HG02623 (cell line): Measurements from ENCODE around the gene YPEL1.
"Not testable (repeated sequence)": the region's sequence is repeated elsewhere in the genome, so short reads cannot be mapped to it uniquely, and the experiment has no call there.

Experiments
- ATAC-seq: cut with Tn5 transposase; IDR thresholded peaks from one replicate; pipeline ENCODE4 v1.9.1; 2021; ENCODE audit warnings: moderate library complexity; ENCODE audit not compliant: unreplicated experiment

Gene YPEL1

DNA sequence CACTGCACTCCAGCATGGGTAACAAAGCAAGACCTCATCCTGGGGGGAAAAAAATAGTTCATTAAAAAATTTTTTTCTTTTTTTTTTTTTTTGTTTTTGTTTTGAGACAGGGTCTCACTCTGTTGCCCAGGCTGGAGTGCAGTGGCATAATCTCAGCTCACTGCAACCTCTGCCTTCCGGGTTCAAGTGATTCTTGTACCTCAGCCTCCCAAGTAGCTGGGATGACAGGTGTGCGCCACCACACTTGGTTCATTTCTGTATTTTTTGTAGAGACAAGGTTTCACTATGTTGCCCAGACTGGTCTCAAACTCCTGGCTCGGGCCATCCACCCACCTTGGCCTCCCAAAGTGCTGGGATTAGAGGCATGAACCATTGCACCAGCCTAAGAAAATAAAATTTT is 11.1 kb downstream of the YPEL1 start:
- not testable (repeated sequence) for ATAC-seq

DNA sequence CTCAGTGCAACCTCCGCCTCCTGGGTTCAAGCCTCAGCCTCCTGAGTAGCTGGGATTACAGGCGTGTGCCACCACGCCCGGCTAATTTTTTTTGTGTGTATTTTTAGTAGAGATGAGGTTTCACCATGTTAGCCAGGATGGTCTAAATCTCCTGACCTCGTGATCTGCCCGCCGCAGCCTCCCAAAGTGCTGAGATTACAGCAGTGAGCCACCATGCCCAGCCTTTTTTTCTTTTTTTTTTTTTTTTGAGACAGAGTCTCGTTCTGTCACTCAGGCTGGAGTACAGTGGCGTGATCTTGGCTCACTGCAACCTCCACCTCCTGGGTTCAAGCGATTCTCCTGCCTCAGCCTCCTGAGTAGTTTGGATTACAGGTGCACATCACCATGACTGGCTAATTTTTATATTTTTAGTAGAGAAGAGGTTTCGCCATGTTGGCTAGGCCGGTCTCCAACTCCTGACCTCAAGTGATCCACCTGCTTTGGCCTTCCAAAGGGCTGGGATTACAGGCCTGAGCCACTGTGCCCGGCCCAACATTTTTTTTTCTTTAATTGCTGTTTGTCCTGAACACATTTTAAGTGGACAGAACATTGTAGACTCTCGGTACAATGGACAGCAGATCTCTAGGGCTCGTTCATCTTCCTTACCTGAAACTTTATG is 14.3 kb downstream of the YPEL1 start:
- ATAC-seq = not testable (repeated sequence)

DNA sequence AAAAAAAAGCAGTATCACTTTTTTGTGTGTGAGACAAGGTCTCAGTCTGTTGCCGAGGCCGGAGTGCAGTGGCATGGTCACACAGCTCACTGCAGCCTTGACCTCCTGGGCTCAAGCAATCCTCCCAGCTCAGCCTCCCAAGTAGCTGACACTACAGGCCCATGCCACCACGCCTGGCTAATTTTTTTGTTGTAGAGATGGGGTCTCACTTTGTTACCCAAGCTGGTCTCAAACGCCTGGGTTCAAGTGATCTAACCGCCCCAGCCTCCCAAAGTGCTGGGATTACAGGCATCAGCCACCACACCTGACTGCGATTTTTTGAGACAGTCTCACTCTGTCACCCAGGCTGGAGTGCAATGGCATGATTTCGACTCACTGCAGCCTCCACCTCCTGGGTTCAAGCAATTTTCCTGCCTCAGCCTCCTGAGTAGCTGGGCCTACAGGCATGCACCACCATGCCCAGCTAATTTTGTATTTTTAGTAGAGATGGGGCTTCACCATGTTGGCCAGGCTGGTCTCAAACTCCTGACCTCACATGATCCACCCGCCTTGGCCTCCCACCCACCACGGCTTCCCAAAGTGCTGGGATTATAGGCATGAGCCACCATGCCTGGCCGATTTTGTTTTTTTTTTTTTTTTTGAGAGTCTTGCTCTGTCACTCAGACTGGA is 15.3 kb downstream of the YPEL1 start:
- not testable (repeated sequence) for ATAC-seq

DNA sequence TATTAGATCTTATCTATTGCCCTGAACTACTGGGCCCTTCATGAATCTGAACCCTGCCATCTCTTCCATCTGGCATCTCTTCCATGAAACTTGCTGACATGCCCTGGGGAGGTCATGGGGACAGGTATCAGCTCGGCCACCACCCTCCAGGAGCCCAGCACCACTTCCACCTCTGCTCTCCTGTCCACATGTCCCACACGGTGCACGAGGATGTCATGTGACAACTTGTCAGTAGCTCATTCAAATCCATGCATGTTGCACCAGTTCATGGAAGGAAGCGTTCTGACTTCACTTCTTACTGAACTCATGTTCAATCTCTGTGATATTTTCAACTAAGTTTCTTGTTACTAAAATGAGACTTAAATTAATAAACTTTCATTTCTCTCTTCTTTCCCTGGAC is 16.6 kb downstream of the YPEL1 start:
- no peak for ATAC-seq

DNA sequence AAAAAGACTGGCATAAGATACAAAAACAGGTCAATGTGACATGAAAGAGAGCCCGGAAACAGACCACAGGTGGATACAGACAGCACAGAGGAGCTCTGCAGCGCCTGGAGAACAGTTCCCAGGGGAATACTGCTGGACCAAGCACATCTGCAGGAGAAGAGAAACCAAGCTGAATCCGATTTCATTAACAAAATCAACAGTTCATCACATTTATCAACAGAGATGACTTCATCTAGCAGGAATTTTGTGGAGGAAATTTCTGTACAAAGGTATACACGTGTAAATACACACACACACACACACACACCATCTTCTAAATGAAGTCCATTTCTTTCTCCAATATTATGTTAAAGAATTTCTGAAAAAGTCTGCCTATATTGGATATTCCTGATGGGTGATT is 17.1 kb downstream of the YPEL1 start:
- no peak for ATAC-seq

DNA sequence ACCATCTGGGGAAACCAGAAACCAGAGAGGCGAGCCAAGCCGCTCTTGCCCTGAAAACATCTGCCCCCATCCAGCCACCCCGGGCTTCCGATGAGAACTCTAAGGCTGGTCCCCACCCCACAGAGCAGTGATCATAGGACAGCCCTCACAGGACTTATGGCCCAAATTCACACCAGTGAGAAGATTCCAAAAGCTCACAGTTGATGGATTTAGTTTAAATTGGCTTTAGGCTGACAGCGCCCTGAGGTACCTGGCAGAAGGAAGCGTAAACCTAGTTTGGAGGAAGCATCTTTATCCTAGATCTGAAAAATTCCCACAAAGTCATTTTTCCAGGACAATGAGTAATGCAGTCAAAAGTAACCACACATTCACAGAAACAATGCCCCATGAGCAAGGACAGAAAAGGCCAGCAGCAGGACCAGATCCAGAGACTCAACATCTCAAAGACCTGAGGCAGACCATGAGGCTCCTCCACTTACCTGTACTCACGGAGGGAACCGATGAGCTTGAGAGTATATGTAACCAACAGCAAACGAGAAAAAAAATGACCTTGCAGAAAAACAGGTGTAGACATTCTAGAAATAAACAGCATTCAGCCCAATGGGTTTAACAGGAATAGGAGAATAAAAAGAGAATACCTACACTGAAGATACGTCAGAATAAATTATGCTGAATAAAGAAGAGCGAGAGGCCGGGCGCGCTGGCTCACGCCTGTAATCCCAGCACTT is 19.0 kb downstream of the YPEL1 start:
- not testable (repeated sequence) for ATAC-seq

DNA sequence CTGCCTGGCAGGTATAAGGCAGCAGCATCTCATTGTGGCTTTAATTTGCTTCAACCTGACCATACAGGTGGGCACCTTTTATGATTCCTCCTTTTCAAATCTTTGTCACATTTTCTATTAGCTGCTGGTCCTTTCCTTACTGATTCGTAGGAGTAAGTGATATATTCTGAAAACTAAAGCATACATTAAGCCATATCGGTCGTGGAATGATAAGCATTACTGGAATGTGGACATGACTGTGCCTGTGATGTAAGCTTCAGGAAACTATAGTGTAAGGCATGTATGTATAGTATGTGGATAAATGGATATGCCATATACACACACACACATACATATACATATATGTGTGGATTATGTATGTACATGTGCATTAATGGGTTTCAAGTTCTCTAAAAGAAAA is 20.8 kb downstream of the YPEL1 start:
- no peak for ATAC-seq

DNA sequence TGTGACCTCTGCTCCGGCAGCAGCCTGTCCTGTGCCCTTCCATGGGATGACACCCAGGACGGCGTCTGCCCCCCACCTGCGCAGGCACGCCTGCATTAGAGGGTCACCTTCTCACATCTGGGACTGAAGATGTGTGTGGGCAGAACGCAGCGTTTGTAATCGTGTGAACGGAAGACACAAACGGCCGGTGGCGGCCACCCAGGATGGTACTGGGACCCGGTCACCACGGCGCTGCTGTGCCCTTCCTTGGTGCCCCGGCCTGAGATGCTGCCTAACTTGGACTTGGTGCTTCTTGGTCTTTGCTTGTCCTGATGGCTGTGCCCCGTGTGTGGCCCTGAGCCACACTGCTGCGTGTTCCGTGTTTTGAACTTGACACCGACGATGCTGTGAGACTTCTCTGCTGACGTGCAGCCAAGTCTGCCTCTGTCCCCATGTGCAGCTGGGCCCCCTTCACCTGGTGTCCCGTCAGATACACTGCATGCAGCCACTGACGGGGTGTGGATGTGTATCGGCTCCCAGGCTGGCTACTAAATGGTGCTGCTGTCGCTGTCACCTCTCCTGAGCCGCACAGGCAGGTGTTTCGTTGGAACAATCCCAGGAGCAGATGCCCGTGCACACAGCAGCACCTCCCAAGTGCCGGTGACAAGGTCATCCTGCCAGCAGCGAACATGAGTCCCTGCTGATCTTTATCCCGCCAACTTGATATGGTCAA is 21.4 kb downstream of the YPEL1 start:
- no peak for ATAC-seq

DNA sequence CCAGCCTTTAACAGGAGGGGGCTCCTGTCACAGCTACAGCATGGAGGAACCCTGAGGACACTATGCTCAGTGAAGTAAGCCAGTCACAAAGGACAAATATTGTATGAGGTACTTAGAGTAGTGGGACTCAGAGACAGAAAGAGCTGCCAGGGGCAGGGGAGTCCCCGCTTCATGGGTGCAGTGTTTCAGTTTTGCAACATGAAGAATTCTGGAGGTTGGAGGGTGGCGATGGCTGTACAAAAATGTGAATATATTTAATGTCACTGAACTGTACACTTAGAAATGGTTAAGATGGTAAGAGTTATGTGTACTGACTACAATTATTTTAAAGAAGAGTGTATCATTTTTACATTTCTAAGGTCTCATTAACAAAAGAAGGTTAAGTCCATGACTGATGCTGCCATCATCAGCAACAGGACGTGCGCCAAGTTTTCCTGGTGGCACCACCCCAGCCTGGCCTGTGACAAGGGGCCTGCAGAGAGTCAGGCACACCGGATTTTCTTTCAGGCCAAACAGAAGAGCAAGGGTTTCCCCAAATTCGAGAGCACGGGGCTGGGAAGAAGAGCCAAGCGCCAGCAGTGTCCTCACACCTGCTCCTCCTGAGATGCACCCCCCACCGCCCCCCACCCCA is 22.1 kb downstream of the YPEL1 start:
- no peak for ATAC-seq

DNA sequence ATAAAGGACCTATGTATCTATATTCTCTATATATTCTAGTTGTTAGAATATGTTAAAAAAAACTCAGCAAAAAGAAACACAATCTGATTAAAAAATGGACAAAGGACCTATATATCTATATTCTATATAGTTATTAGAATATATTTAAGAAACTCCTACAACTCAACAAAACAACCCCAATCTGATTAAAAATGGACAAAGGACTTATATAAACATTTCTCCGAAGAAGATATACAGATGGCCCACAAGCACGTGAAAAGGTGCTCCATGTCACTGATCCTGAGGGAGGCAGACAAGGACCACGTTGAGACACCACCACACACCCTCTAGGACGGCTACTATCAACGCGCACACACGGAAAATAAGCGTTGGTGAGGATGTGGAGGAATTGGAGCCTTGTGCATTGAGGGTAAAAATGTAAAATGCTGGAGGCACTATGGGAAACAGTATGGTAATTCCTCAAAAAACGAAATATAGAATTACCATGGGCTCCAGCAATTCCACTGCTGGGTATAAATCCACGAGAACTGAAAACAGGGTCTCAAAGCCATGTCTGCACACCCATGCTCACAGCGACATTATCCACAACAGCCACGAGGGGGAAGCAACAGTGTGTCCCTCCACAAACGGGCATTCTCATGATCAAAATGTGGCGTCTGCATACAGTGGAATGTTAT is 22.7 kb downstream of the YPEL1 start:
- no peak for ATAC-seq

DNA sequence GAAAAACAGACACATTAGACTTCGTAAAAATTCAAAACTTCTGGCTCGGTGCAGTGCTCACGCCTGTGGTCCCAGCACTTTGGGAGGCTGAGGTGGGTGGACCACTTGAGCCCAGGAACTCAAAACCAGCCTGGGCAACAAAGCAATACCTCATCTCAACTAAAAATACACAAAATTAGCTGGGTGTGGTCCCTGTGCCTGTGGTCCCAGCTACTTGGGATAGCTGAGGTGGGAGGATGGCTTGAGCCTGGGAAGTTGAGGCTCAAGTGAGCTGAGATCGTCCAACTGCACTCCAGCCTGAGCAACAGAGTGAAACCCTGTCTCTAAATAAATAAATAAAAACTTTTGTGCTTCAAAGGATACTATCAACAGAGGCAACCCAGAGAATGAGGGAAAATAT is 23.7 kb downstream of the YPEL1 start:
- no peak for ATAC-seq

DNA sequence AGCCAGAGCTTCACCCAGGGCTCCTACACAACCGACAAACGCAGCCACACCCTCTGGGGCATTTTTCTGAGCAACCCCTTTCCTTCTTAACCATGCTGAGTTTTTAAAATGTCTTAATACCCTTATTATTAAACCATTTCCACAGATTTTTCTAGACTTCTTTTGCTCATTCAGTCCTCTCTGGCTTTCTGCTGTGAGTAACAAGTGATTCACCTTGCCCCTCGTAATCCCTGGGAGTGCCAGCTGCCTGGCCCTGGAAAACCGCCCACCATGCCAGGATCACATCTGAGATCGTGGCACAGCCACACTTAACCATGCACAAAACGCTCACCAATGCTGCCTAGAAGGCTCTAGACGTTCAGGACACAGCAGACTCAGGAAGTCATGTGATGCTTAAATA is 25.4 kb downstream of the YPEL1 start:
- no peak for ATAC-seq

DNA sequence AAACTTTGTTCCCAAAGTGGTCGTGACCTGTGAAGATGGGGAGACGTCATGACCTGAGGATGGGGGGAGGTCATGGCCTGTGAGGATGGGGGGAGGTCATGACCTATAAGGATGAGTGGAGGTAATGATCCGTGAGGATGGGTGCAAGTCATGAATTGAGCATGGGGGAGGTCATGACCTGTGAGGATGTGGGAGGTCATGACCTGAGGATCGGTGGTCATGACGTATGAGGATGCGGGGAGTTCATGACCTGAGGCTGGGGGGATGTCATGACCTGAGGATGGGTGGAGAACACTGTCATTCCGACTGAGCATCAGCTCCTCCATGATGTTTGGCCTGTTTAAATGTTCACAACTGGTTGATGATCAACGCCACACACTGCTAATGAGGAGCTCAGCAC is 25.9 kb downstream of the YPEL1 start:
- ATAC-seq = no peak

DNA sequence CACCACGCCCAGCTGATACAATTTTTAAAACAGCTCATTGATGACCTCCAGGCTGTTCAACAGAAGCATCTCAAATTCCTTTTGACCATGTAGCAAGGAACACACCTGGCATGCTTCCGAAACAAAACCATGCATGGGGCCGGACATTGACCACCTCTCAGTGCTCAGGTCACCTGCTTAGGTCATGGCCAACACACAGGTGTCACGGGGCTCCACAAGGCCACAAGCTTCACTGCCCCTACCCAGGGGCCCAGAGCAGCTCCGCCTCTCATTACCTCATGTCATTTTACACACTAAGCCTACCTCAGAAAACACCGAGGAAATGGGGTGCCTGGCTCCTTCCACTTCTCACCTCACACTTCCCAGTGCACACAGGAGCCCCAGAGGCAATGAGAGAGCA is 26.6 kb downstream of the YPEL1 start:
- ATAC-seq = no peak

DNA sequence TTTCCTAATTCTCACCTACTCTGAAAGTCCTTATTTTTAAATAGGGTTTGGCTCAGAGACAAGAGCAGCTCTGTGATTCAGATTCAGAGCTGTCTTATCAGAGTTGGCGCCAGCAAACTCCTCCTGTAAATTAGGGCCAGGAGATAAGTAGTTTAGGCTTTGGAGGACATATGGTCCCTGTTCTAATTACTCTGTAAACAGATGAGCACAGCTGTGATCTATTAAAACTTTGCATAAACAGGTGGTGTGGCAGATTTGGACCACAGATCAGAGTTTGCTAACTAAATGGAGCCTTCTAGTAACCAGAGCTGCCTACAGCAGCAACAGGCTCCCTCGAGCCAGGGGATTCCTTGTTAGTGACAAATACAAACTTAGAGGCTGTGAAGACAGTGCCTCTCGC is 27.9 kb downstream of the YPEL1 start:
- ATAC-seq = no peak

DNA sequence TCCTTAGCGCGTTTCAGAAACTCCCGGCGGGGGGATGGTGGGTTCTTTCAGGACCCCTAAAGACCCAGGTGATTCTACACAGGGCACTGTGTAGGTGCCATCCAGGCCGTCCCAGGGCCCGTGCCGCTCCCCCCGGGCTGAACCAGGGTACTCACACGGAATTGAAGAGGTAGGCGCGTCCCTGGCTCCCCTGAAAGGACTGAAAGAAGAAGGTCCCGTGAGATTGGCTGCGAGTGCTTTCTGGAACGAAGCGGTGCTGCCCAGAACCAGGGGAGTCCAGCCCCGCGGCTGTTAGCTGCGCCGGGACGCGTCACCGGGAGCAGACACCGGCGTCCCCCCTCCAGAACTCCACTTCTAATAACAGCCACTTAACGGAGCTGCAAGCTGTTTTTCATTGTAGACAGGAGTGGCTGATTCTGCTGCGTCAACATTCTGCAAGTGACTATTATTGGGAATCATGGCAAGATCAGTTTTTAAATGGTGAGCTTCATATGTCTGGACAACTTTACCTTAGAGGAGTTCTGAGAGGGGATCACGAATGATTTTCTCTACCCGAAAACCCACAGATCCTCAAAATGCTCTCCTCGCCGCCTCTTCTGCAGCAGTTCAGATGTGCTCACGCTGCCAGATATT is 31.8 kb downstream of the YPEL1 start:
- no peak for ATAC-seq

DNA sequence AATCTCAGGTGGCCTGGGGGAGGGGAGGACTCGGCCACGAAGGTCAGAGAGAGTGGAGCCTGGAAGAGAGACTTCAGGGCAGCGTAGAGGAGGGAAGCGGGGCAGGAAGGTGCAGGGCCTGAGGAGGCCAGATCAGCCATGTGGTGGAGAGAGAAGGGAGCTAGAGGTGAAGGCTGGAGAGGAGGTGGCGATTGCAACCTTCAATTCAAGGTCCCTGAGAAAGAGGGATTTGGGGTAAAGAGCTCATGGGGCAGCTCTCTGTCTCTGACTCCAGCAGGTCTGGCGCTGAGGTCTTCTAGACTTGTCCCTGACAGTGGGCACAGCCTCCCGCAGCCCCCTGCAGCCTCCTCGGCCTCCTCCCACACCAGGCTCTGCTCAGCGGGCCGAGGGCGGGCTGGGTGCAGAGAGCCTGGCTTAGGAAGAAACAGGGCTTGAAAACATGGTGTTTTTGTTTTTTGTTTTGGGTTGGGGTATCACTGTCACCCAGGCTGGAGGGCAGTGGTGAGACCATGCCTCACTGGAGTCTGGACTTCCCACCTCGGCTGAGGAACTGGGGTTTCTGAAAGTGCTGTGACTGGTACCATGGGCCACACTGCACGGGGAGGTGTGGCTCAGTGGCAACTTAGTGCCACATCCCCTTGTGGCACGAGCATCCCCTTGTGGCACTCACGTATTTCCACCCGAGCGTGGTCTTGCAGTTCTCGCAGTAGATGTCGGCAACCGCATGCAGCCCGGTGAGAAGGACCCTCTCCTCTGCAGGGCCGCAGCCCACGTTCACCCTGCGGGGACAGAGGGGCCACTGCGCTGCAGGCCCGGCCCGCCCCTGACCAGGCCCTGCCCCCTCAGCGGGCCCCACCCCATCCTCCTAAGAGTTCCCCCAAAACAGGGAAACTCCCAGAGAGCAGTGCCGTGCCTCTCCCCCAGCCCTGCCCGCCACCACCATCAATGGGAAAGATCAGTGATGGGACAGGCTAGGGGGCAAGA is 32.6 kb downstream of the YPEL1 start:
- no peak for ATAC-seq

DNA sequence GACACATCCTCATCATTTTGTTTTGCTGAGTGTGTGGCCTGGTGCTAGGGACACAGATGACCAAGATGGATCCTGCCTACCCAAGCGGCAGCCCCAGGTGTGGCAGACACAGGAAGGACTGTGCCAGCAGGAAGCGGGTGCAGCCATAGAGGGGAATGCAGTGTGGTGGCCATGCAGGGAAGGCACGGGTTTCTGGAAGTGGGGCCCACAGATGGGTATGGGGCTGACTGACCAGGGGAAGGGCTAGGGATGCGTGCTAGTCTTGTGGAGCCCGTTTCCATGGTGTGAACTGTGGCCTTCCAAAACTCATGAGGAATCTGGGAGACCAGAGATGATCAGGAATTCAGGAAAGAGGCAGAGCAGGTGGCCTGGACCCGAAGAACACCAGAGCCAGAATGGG is 33.5 kb downstream of the YPEL1 start:
- ATAC-seq = no peak

DNA sequence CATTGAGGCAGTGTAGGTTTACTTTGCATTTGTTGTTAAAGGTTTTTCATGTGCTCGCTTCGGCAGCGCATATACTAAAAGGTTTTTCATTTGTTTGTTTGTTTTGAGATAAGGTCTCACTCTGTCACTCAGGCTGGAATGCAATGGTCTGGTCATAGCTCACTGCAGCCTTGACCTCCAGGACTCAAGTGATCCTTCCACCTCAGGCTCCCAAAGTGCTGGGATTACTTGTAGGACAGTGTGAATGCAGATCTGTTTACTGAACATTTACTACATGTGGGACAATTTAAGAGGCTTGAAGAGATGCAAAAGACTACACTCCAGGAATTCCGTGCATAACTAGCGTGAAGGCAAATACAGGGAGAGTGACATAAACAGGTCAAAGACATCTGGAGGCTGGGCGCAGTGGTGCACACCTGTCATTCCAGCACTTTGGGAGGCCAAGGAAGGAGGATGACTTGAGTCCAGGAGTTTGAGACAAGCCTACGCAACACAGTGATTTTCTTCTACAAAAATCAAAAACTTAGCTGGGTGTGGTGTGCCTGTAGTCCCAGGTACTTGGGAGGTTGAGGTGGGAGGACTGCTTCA is 34.1 kb downstream of the YPEL1 start:
- no peak for ATAC-seq
